A549 (cell line): ENCODE results near the gene CHRND. TPM values are rescaled to one million over a fixed set of nuclear protein-coding genes. Genes with fewer than 3 reads are reported as not detected.
"Not testable (repeated sequence)": the region's sequence is repeated elsewhere in the genome, so short reads cannot be mapped to it uniquely, and the experiment has no call there.

ENCODE experiments used
- ATAC-seq, 2 experiments: fragments of 200-7000 bp in 1 of 2; fragments of >200 bp in 1 of 2; cut with Nextera tagmentation in 1 of 2; cut with Tn5 transposase in 1 of 2; 3 replicates each; pipeline versions ENCODE4 v1.8.0 to v1.9.1; 2018 to 2020; ENCODE audit warnings: mild to moderate bottlenecking in 1 of 2, moderate library complexity in 1 of 2
- CTCF ChIA-PET: fragments of 300-600 bp; sonication (Branson Sonifier 250); formaldehyde crosslinking; extraction: SDS; loops from one replicate; lab custom pipeline; 2021; ENCODE audit warnings: antibody characterized with exemption, inconsistent platforms; lab: Yijun Ruan, JAX
- POLR2A ChIA-PET: fragments of 350-600 bp; formaldehyde crosslinking; extraction: SDS; loops from one replicate; lab custom pipeline; 2021; ENCODE audit warnings: antibody characterized with exemption, inconsistent platforms; lab: Yijun Ruan, JAX
- DNase-seq, 2 experiments: peaks; one replicate each; pipeline versions ENCODE4 v3.0.0 to v3.0.0-alpha.2; 2011 to 2016; ENCODE audit warnings: low read depth in 1 of 2, low spot score in 1 of 2
- FAIRE-seq: peaks from 2 replicates; lab custom pipeline; 2011; peaks lifted over from hg19 to GRCh38; lab: Jason Lieb, UNC
- H3K27ac ChIP-seq, 2 experiments: fragments of >200 bp; sonication (Bioruptor Twin); formaldehyde crosslinking; 3 replicates each; pipeline ENCODE4 v1.5.1; 2016 to 2017
- H3K4me1 ChIP-seq: fragments of >200 bp; sonication (Bioruptor Twin); formaldehyde crosslinking; 3 replicates; pipeline ENCODE4 v1.6.1; 2016
- H3K4me2 ChIP-seq: fragments of >200 bp; sonication (Bioruptor Twin); formaldehyde crosslinking; 3 replicates; pipeline ENCODE4 v1.6.1; 2016
- H3K4me3 ChIP-seq: fragments of >200 bp; sonication (Bioruptor Twin); formaldehyde crosslinking; 3 replicates; pipeline ENCODE4 v1.5.1; 2016
- H3K9me3 ChIP-seq: fragments of >200 bp; sonication (Bioruptor Twin); formaldehyde crosslinking; 3 replicates; pipeline ENCODE4 v1.6.1; 2016
- BCL3 ChIP-seq: fragments of >200 bp; sonication (Bioruptor Twin); formaldehyde crosslinking; IDR thresholded peaks from 3 replicates; pipeline ENCODE4 v1.6.1; 2016
- CHD2 ChIP-seq: fragments of 150-350 bp; IDR thresholded peaks from 2 replicates; pipeline ENCODE4 v1.6.1; 2014; ENCODE audit warnings: low read length; ENCODE audit not compliant: partially characterized antibody
- ESRRA ChIP-seq: fragments of 150-350 bp; IDR thresholded peaks from 2 replicates; pipeline ENCODE4 v1.6.1; 2014; ENCODE audit warnings: mild to moderate bottlenecking, low read length, borderline replicate concordance
- GATA3 ChIP-seq: IDR thresholded peaks from 2 replicates; pipeline ENCODE4 v1.6.1; 2012; ENCODE audit warnings: borderline replicate concordance
- HEYL ChIP-seq: fragments of 250-450 bp; sonication (Bioruptor Pico); IDR thresholded peaks from 2 replicates; pipeline ENCODE4 v1.8.0; 2021; ENCODE audit warnings: mild to moderate bottlenecking, moderate library complexity
- JUN ChIP-seq, 2 experiments: fragments of >200 bp; sonication (Bioruptor Twin); formaldehyde crosslinking; IDR thresholded peaks; 2 replicates in 1 of 2; 3 replicates in 1 of 2; pipeline ENCODE4 v1.6.1; 2016 to 2017
- JUNB ChIP-seq: fragments of >200 bp; sonication (Bioruptor Twin); formaldehyde crosslinking; IDR thresholded peaks from 2 replicates; pipeline ENCODE4 v1.6.1; 2016
- MAFK ChIP-seq: fragments of 450-650 bp; IDR thresholded peaks from 2 replicates; pipeline ENCODE4 v1.6.1; 2014; ENCODE audit not compliant: partially characterized antibody
- NFE2L2 ChIP-seq: fragments of 150-350 bp; conservative IDR thresholded peaks from 2 replicates; pipeline ENCODE4 v1.6.1; 2014; ENCODE audit warnings: low read length
- RCOR1 ChIP-seq: fragments of 150-350 bp; IDR thresholded peaks from 2 replicates; pipeline ENCODE4 v1.6.1; 2014; ENCODE audit warnings: antibody characterized with exemption, low read length, low read depth
- RFX5 ChIP-seq: fragments of 450-650 bp; IDR thresholded peaks from 2 replicates; pipeline ENCODE4 v1.7.1; 2014; ENCODE audit warnings: antibody characterized with exemption, mild to moderate bottlenecking, moderate library complexity
- RNF2 ChIP-seq: fragments of 200-600 bp; sonication (generic); IDR thresholded peaks from 2 replicates; pipeline ENCODE4 v1.6.1; 2016; ENCODE audit warnings: low read depth, mild to moderate bottlenecking, antibody characterized with exemption, moderate library complexity, borderline replicate concordance
- SMC3 ChIP-seq: fragments of >200 bp; sonication (Bioruptor Twin); formaldehyde crosslinking; IDR thresholded peaks from 3 replicates; pipeline ENCODE4 v1.6.1; 2018; ENCODE audit warnings: inconsistent platforms
- TP53 ChIP-seq: fragments of 250-450 bp; sonication (Bioruptor Pico); IDR thresholded peaks from 2 replicates; pipeline ENCODE4 v1.5.0; 2021; ENCODE audit warnings: mild to moderate bottlenecking, moderate library complexity
- USF2 ChIP-seq: fragments of 450-650 bp; IDR thresholded peaks from 2 replicates; pipeline ENCODE4 v1.6.1; 2014; ENCODE audit warnings: antibody characterized with exemption
- ZSCAN20 ChIP-seq: fragments of 250-450 bp; sonication (Bioruptor Pico); IDR thresholded peaks from 2 replicates; pipeline ENCODE4 v1.8.0; 2022; ENCODE audit warnings: mild to moderate bottlenecking, moderate library complexity
- WGBS: methylation state at CpG from one replicate; pipeline ENCODE4 v1.1.6; 2017; ENCODE audit errors: missing lambda C conversion rate; 5-methylcytosine and 5-hydroxymethylcytosine counted together
- polyA plus RNA-seq, 4 experiments: library from polyadenylated mRNA; depleted of rRNA in 3 of 4; stranded (reverse); fragments of >200 nt; fragmentation: RNase III in 1 of 4; extraction: RNeasy Plus Mini Kit Qiagen cat#74134 plus additional on column Dnase treatment in 1 of 4; gene quantifications; 2 replicates in 3 of 4; 3 replicates in 1 of 4; pipeline ENCODE4 v1.2.3, GENCODE V29; 2011 to 2017

The CHRND gene
- polyA plus RNA-seq, 2 of the 4 experiments (the other 2 are of a cell fraction), result not detected

- FAIRE-seq (no peak), DNase-seq (no peak), ATAC-seq (no peak)
- POLR2A ChIA-PET, result no interaction called here
- WGBS, result 88% methylated on average over 9 of the region's 9 CpGs
- no peaks in the 10 kb centered on the region for H3K4me1 ChIP-seq
- TF ChIP-seq USF2 (no peak), BCL3 (no peak), ESRRA (no peak), JUN (IDR thresholded peaks at IDR 0.05) (no peak), SMC3 (no peak), MAFK (no peak), HEYL (CRISPR knock-in tag) (no peak), RFX5 (no peak), CHD2 (no peak), JUNB (no peak), ZSCAN20 (CRISPR knock-in tag) (no peak), GATA3 (no peak), RNF2 (no peak), NFE2L2 (no peak)
- TF ChIP-seq, all 56 proteins: peak for 0
- Histone ChIP-seq H3K4me2 (no peak overlapping the region), H3K4me3 (no peak overlapping the region), H3K9me3 (no peaks in the 10 kb centered on the region), H3K27ac (no peak overlapping the region)
- CTCF ChIA-PET, result interaction anchor here (1.0 to 4.9 kb wide), 2 partner anchors 10 to 626 kb away, joined by 3 to 37 read pairs; no protein-coding TSS in a partner anchor
Observed at GRCh38 chr2:232532419-232532818, 6.5 kb downstream of the CHRND start.

GRCh38 chr2:232532821-232533220 lies 6.9 kb downstream of the CHRND start:
- DNase-seq, FAIRE-seq, H3K9me3 ChIP-seq, POLR2A ChIA-PET, ATAC-seq, H3K27ac ChIP-seq, H3K4me1 ChIP-seq, H3K4me3 ChIP-seq, H3K4me2 ChIP-seq: not testable (repeated sequence)
- WGBS, result 77% methylated on average over 7 of the region's 7 CpGs
- CTCF ChIA-PET, result interaction anchor here (1.0 to 4.9 kb wide), 2 partner anchors 10 to 626 kb away, joined by 3 to 37 read pairs; no protein-coding TSS in a partner anchor

- DNase-seq (no peak), ATAC-seq (peak in 1 of 2 experiments; percentile 7; a peak in 2 of 6 replicates), FAIRE-seq (no peak)
- ChIA-PET POLR2A (no interaction called here), CTCF (interaction anchor here (0.8 to 4.9 kb wide), 3 partner anchors 12 to 17 kb away, joined by 3 to 37 read pairs (median 3); no protein-coding TSS in a partner anchor)
- Histone ChIP-seq H3K4me3 (no peak overlapping the region), H3K9me3 (no peaks in the 10 kb centered on the region), H3K4me2 (no peak overlapping the region), H3K27ac (no peak overlapping the region), H3K4me1 (no peaks in the 10 kb centered on the region)
- TF ChIP-seq ZSCAN20 (CRISPR knock-in tag), result no peak
- 75% methylated on average over 10 of the region's 13 CpGs for WGBS
Observed at GRCh38 chr2:232533944-232534710, 8.2 kb downstream of the CHRND start.

- ATAC-seq (no peak; a peak in 2 of 6 replicates), DNase-seq (no peak), FAIRE-seq (no peak)
- 72% methylated on average over 11 of the region's 14 CpGs for WGBS
- H3K4me1 ChIP-seq, result no peaks in the 10 kb centered on the region
- TF ChIP-seq SMC3 (no peak), RCOR1 (no peak), TP53 (CRISPR knock-in tag) (no peak)
- no peaks in the 10 kb centered on the region for H3K9me3 ChIP-seq
- no peak overlapping the region for H3K4me2 ChIP-seq
- POLR2A ChIA-PET, result no interaction called here
- no peak overlapping the region for H3K27ac ChIP-seq
- CTCF ChIA-PET, result interaction anchor here (0.9 to 4.9 kb wide), 4 partner anchors 11 to 13 kb away, joined by 3 to 37 read pairs (median 4); no protein-coding TSS in a partner anchor
- H3K4me3 ChIP-seq, result no peak overlapping the region
Observed at GRCh38 chr2:232534940-232535651, 9.1 kb downstream of the CHRND start.
